K562 (cell line): ENCODE results near the gene DIP2B. TPM values are rescaled to one million over a fixed set of nuclear protein-coding genes. Genes with fewer than 3 reads are reported as not detected.

Experiments
- ASH1L ChIP-seq: fragments of 450-650 bp; IDR thresholded peaks from 2 replicates; pipeline ENCODE4 v1.6.1; 2018; ENCODE audit warnings: borderline replicate concordance, mild to moderate bottlenecking, low read depth; ENCODE audit not compliant: partially characterized antibody
- MAFG ChIP-seq: fragments of 450-650 bp; conservative IDR thresholded peaks from 2 replicates; pipeline ENCODE4 v1.6.1; 2016; ENCODE audit warnings: missing genetic modification characterization, missing compliant biosample characterization
- MXD1 ChIP-seq: fragments of 250-450 bp; sonication (Bioruptor Pico); IDR thresholded peaks from 2 replicates; pipeline ENCODE4 v1.8.0; 2021; ENCODE audit warnings: borderline replicate concordance, mild to moderate bottlenecking, moderate library complexity; ENCODE audit not compliant: poor library complexity, severe bottlenecking
- SRSF9 ChIP-seq: fragments of 200-400 bp; formaldehyde crosslinking; IDR thresholded peaks from 2 replicates; pipeline ENCODE4 v1.6.1; 2017; ENCODE audit warnings: low read depth, low read length, borderline replicate concordance
- U2AF1 ChIP-seq: fragments of 200-400 bp; formaldehyde crosslinking; optimal IDR thresholded peaks from 2 replicates; pipeline ENCODE3; 2017; ENCODE audit warnings: mild to moderate bottlenecking, low read depth, low read length, moderate library complexity
- ZNF316 ChIP-seq: fragments of 450-650 bp; IDR thresholded peaks from 2 replicates; pipeline ENCODE4 v1.6.1; 2016
- ZNF518B ChIP-seq: fragments of 250-450 bp; sonication (Bioruptor Pico); IDR thresholded peaks from 2 replicates; pipeline ENCODE4 v1.5.0; 2021; ENCODE audit warnings: mild to moderate bottlenecking, moderate library complexity
- polyA plus RNA-seq, 8 experiments: library from polyadenylated mRNA; depleted of rRNA in 4 of 8; stranded (reverse) in 5 of 8; unstranded in 3 of 8; fragments of >200 nt; fragmentation: Nextera tagmentation in 2 of 8; fragmentation: Illumina TruSeq in 1 of 8; extraction: Ambion mirVana in 2 of 8; extraction: Trizol in 1 of 8; gene quantifications; 2 replicates each; pipeline versions ENCODE4 v1.2.1 to v1.2.3, GENCODE V29; 2011 to 2014; ENCODE audit warnings: inconsistent platforms in 1 of 8, missing spikeins in 1 of 8
- total RNA-seq, 7 experiments: library from RNA; depleted of rRNA in 6 of 7; stranded (reverse); fragments of >200 nt in 6 of 7; fragmentation: Illumina TruSeq in 2 of 7; extraction: Trizol in 2 of 7; gene quantifications; 2 replicates each; pipeline versions ENCODE4 v1.2.1 to v1.2.3, GENCODE V29; 2011 to 2021; ENCODE audit warnings: low replicate concordance in 1 of 7

Gene DIP2B
- total and polyA plus RNA-seq, 9 of the 15 experiments (the other 6 are each of a cell fraction or from before 2014, with no cell fraction given), result 4.6 to 26.1 (median 18.8) TPM

- TF ChIP-seq U2AF1, result no peak
- TF ChIP-seq ZNF316, result peak; percentile 41; the same call in 1 of the 2 replicates
- TF ChIP-seq MXD1, result no peak
- no peak for TF ChIP-seq SRSF9
- no peak for TF ChIP-seq ASH1L
- TF ChIP-seq ZNF518B (CRISPR knock-in tag), result no peak
- TF ChIP-seq MAFG, result peak; percentile 12; the same call in 1 of the 2 replicates
Observed at GRCh38 chr12:50546441-50547318, 41.9 kb downstream of the DIP2B start (continued).
